ENCODE data around the gene REST. TPM values are rescaled to one million over a fixed set of nuclear protein-coding genes. Genes with fewer than 3 reads are reported as not detected.

Gene REST
- total RNA-seq, 1 experiment from 2014 or later, result 28.3 TPM

GRCh38 chr4:56976283-56976836, 68.7 kb downstream of the REST start:
- H3K79me2 ChIP-seq (ENCODE audit: low read depth), result peaks cover 73% of the 10 kb centered on the region
- no peaks in the 10 kb centered on the region for H3K9me3 ChIP-seq (ENCODE audit: insufficient read depth, low read depth)
- H3K9me2 ChIP-seq (ENCODE audit: insufficient read depth), result no peaks in the 10 kb centered on the region
- H3K4me1 ChIP-seq (replicated peaks; ENCODE audit: insufficient read depth), result peaks cover 22% of the 10 kb centered on the region
- H4K20me1 ChIP-seq (ENCODE audit: insufficient read depth), result peaks cover 30% of the 10 kb centered on the region
- TF ChIP-seq, protein P1, sequence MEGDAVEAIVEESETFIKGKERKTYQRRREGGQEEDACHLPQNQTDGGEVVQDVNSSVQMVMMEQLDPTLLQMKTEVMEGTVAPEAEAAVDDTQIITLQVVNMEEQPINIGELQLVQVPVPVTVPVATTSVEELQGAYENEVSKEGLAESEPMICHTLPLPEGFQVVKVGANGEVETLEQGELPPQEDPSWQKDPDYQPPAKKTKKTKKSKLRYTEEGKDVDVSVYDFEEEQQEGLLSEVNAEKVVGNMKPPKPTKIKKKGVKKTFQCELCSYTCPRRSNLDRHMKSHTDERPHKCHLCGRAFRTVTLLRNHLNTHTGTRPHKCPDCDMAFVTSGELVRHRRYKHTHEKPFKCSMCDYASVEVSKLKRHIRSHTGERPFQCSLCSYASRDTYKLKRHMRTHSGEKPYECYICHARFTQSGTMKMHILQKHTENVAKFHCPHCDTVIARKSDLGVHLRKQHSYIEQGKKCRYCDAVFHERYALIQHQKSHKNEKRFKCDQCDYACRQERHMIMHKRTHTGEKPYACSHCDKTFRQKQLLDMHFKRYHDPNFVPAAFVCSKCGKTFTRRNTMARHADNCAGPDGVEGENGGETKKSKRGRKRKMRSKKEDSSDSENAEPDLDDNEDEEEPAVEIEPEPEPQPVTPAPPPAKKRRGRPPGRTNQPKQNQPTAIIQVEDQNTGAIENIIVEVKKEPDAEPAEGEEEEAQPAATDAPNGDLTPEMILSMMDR (conservative IDR thresholded peaks at IDR 0.05), result no peak
- TF ChIP-seq EZH2 (IDR thresholded peaks at IDR 0.05; ENCODE audit: low read depth), result no peak
- no peak overlapping the region; the same call in 1 of the 2 replicates for H2AFZ ChIP-seq
- peaks cover 11% of the 10 kb centered on the region for H3F3A ChIP-seq (ENCODE audit: insufficient read depth, low read depth)
- CTCF ChIA-PET, result no interaction called here
- POLR2A ChIA-PET (ENCODE audit: unreplicated experiment), result interaction anchor here (0.6 kb wide), 1 partner anchor 511 kb away, joined by 4 read pairs; no protein-coding TSS in a partner anchor
- no TSS peak for BruUV-seq (replicated peaks)
- peak overlapping the region; percentile 91 for H3K4me3 ChIP-seq
- DNase-seq, result no peak
- no peaks in the 10 kb centered on the region for H3K27me3 ChIP-seq (ENCODE audit: insufficient read depth, low read depth)
- no peak overlapping the region for H3K27ac ChIP-seq
- intact Hi-C loops (cut with micrococcal nuclease; ENCODE audit: unreplicated experiment), result no loop called here
- peak overlapping the region; percentile 83 for H3K4me2 ChIP-seq
- peaks cover 21% of the 10 kb centered on the region for H3K36me3 ChIP-seq (ENCODE audit: low read depth)

DNA sequence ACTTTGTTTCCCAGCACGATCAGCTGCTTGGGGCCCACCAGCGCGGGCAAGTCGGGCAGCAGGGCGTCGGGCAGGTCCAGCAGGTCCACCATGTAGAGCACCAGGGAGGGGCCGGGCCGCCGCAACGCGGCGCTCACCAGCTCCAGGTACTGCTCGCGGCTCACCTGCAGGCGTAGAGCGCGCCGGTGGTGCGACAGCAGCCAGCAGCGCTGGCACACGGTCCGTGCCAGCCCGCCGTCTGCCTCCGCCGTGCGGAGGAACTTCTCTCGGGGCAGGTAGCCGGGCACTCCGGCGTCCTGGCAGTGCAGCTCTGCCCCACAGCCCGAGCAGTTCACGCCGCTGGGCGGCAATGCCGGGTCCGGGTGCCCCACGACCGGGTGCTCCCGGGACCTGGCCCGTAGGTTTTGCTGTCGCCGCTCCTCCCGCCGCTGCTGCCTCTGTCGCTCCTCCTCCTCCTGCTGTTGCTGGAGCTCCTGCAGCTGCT, 69.2 kb downstream of the REST start:
- Histone ChIP-seq H3K4me3 (peak overlapping the region; percentile 91), H3K4me2 (peak overlapping the region; percentile 83), H2AFZ (peak overlapping the region; percentile 97), H4K20me1 (ENCODE audit: insufficient read depth) (peaks cover 35% of the 10 kb centered on the region), H3K27me3 (ENCODE audit: insufficient read depth, low read depth) (no peaks in the 10 kb centered on the region), H3K36me3 (ENCODE audit: low read depth) (peaks cover 21% of the 10 kb centered on the region), H3K4me1 (replicated peaks; ENCODE audit: insufficient read depth) (peaks cover 25% of the 10 kb centered on the region), H3K79me2 (ENCODE audit: low read depth) (peaks cover 78% of the 10 kb centered on the region), H3K9me3 (ENCODE audit: insufficient read depth, low read depth) (no peaks in the 10 kb centered on the region), H3K9me2 (ENCODE audit: insufficient read depth) (no peaks in the 10 kb centered on the region), H3K27ac (peak overlapping the region; percentile 84; the same call in 1 of the 2 replicates), H3F3A (ENCODE audit: insufficient read depth, low read depth) (peaks cover 11% of the 10 kb centered on the region)
- TF ChIP-seq, protein P1 (conservative IDR thresholded peaks at IDR 0.05), result no peak
- TF ChIP-seq EZH2 (IDR thresholded peaks at IDR 0.05; ENCODE audit: low read depth), result no peak
- ChIA-PET POLR2A (ENCODE audit: unreplicated experiment) (interaction anchor here (0.6 to 1.0 kb wide), 8 partner anchors 57 to 1705 kb away, joined by 3 to 5 read pairs (median 4); no protein-coding TSS in a partner anchor), CTCF (no interaction called here)
- peak; percentile 62 to 64 for DNase-seq
- intact Hi-C loops (cut with micrococcal nuclease; ENCODE audit: unreplicated experiment), result no loop called here
- BruUV-seq (replicated peaks), result no TSS peak

- peaks cover 84% of the 10 kb centered on the region for H3K79me2 ChIP-seq (ENCODE audit: low read depth)
- peak within 1 kb of the TSS; percentile 97 for H2AFZ ChIP-seq
- POLR2A ChIA-PET (ENCODE audit: unreplicated experiment), result interaction anchor here (0.6 to 1.0 kb wide), 8 partner anchors 56 to 1704 kb away, joined by 3 to 5 read pairs (median 3); no protein-coding TSS in a partner anchor
- H3K27me3 ChIP-seq (ENCODE audit: insufficient read depth, low read depth), result no peaks in the 10 kb centered on the region
- H3K9me3 ChIP-seq (ENCODE audit: insufficient read depth, low read depth), result no peaks in the 10 kb centered on the region
- CTCF ChIA-PET, result interaction anchor here (0.5 to 0.9 kb wide), 3 partner anchors 116 to 1621 kb away, joined by 3 to 14 read pairs (median 3); no protein-coding TSS in a partner anchor
- DNase-seq, result peak; percentile 92 to 96
- H4K20me1 ChIP-seq (ENCODE audit: insufficient read depth), result peaks cover 39% of the 10 kb centered on the region
- peak within 1 kb of the TSS; percentile 83 for H3K4me2 ChIP-seq
- intact Hi-C loops (cut with micrococcal nuclease; ENCODE audit: unreplicated experiment), result no loop called here
- TF ChIP-seq, protein P1 (conservative IDR thresholded peaks at IDR 0.05), result no peak
- no peak for TF ChIP-seq EZH2 (IDR thresholded peaks at IDR 0.05; ENCODE audit: low read depth)
- H3K4me3 ChIP-seq, result peak within 1 kb of the TSS; percentile 91
- peak within 1 kb of the TSS; percentile 84 for H3K27ac ChIP-seq
- H3K9me2 ChIP-seq (ENCODE audit: insufficient read depth), result no peaks in the 10 kb centered on the region
- H3F3A ChIP-seq (ENCODE audit: insufficient read depth, low read depth), result peaks cover 11% of the 10 kb centered on the region
- H3K4me1 ChIP-seq (replicated peaks; ENCODE audit: insufficient read depth), result peaks cover 25% of the 10 kb centered on the region
- no TSS peak for BruUV-seq (replicated peaks)
- peaks cover 17% of the 10 kb centered on the region for H3K36me3 ChIP-seq (ENCODE audit: low read depth)
These were observed 69.8 kb downstream of the REST start, which contains the start of gene NOA1 for GRCh38 chr4:56977321-56978012. Gene NOA1 (minus strand): TSS chr4:56977606. CDS start chr4:56977585, 21 bp downstream.
